ENCODE results near the gene CLEC4M.

CLEC4M gene

GRCh38 chr19:7799640-7800355, 36.8 kb downstream of the CLEC4M start:
- peak; percentile 46; the same call in 2 of the 3 replicates for ATAC-seq (ENCODE audit: low read depth)
- Histone ChIP-seq H3K4me3 (ENCODE audit: severe bottlenecking) (peak overlapping the region; percentile 21), H3K27ac (ENCODE audit: poor library complexity, severe bottlenecking) (no peak overlapping the region)

GRCh38 chr19:7801020-7801570, 38.1 kb downstream of the CLEC4M start:
- H3K4me3 ChIP-seq (ENCODE audit: severe bottlenecking) = no peak overlapping the region
- H3K9me3 ChIP-seq (ENCODE audit: severe bottlenecking) = no peaks in the 10 kb centered on the region
- no peak for TF ChIP-seq CTCF (IDR thresholded peaks at IDR 0.05; ENCODE audit: poor library complexity, severe bottlenecking)
- peaks cover 3% of the 10 kb centered on the region for H3K27me3 ChIP-seq (ENCODE audit: insufficient read depth, poor library complexity, severe bottlenecking)
- H3K36me3 ChIP-seq (ENCODE audit: low read depth) = no peaks in the 10 kb centered on the region
- DNase-seq (ENCODE audit: low spot score) (no peak), ATAC-seq (ENCODE audit: low read depth) (no peak)
- no peak overlapping the region for H3K27ac ChIP-seq (ENCODE audit: poor library complexity, severe bottlenecking)
- no peaks in the 10 kb centered on the region for H3K4me1 ChIP-seq (ENCODE audit: insufficient read depth, poor library complexity, severe bottlenecking)

More at GRCh38 chr19:7799640-7800355, 36.8 kb downstream of the CLEC4M start:
- Histone ChIP-seq H3K36me3 (ENCODE audit: low read depth) (no peaks in the 10 kb centered on the region), H3K27me3 (ENCODE audit: insufficient read depth, poor library complexity, severe bottlenecking) (peaks cover 3% of the 10 kb centered on the region), H3K9me3 (ENCODE audit: severe bottlenecking) (no peaks in the 10 kb centered on the region), H3K4me1 (ENCODE audit: insufficient read depth, poor library complexity, severe bottlenecking) (no peaks in the 10 kb centered on the region)
- TF ChIP-seq CTCF (IDR thresholded peaks at IDR 0.05; ENCODE audit: poor library complexity, severe bottlenecking) = peak; percentile 77
- DNase-seq (ENCODE audit: low spot score) = no peak

GRCh38 chr19:7806234-7806633, 43.2 kb downstream of the CLEC4M start:
- Histone ChIP-seq H3K9me3 (ENCODE audit: severe bottlenecking) (no peaks in the 10 kb centered on the region), H3K36me3 (ENCODE audit: low read depth) (no peaks in the 10 kb centered on the region), H3K27ac (ENCODE audit: poor library complexity, severe bottlenecking) (no peak overlapping the region), H3K27me3 (ENCODE audit: insufficient read depth, poor library complexity, severe bottlenecking) (no peaks in the 10 kb centered on the region), H3K4me3 (ENCODE audit: severe bottlenecking) (no peak overlapping the region), H3K4me1 (ENCODE audit: insufficient read depth, poor library complexity, severe bottlenecking) (no peaks in the 10 kb centered on the region)
- DNase-seq (ENCODE audit: low spot score) (no peak), ATAC-seq (ENCODE audit: low read depth) (no peak)
- TF ChIP-seq CTCF (IDR thresholded peaks at IDR 0.05; ENCODE audit: poor library complexity, severe bottlenecking) = no peak

GRCh38 chr19:7806876-7807275, 43.8 kb downstream of the CLEC4M start:
- no peaks in the 10 kb centered on the region for H3K36me3 ChIP-seq (ENCODE audit: low read depth)
- no peak for DNase-seq (ENCODE audit: low spot score)
- H3K9me3 ChIP-seq (ENCODE audit: severe bottlenecking) = no peaks in the 10 kb centered on the region
- H3K27me3 ChIP-seq (ENCODE audit: insufficient read depth, poor library complexity, severe bottlenecking) = no peaks in the 10 kb centered on the region
- no peak overlapping the region for H3K4me3 ChIP-seq (ENCODE audit: severe bottlenecking)
- ATAC-seq (ENCODE audit: low read depth) = no peak
- no peak for TF ChIP-seq CTCF (IDR thresholded peaks at IDR 0.05; ENCODE audit: poor library complexity, severe bottlenecking)
- no peaks in the 10 kb centered on the region for H3K4me1 ChIP-seq (ENCODE audit: insufficient read depth, poor library complexity, severe bottlenecking)
- no peak overlapping the region for H3K27ac ChIP-seq (ENCODE audit: poor library complexity, severe bottlenecking)

GRCh38 chr19:7808108-7808507, 45.1 kb downstream of the CLEC4M start:
- DNase-seq (ENCODE audit: low spot score) = no peak

More at GRCh38 chr19:7808108-7808507, 45.1 kb downstream of the CLEC4M start:
- TF ChIP-seq CTCF (IDR thresholded peaks at IDR 0.05; ENCODE audit: poor library complexity, severe bottlenecking) = no peak
- Histone ChIP-seq H3K36me3 (ENCODE audit: low read depth) (no peaks in the 10 kb centered on the region), H3K4me3 (ENCODE audit: severe bottlenecking) (no peak overlapping the region), H3K27ac (ENCODE audit: poor library complexity, severe bottlenecking) (no peak overlapping the region), H3K4me1 (ENCODE audit: insufficient read depth, poor library complexity, severe bottlenecking) (no peaks in the 10 kb centered on the region), H3K27me3 (ENCODE audit: insufficient read depth, poor library complexity, severe bottlenecking) (no peaks in the 10 kb centered on the region), H3K9me3 (ENCODE audit: severe bottlenecking) (no peaks in the 10 kb centered on the region)
- ATAC-seq (ENCODE audit: low read depth) = no peak

Data from RWPE2 (cell line).